ENCODE results near the gene ATP6V1C2.

Gene ATP6V1C2

DNA sequence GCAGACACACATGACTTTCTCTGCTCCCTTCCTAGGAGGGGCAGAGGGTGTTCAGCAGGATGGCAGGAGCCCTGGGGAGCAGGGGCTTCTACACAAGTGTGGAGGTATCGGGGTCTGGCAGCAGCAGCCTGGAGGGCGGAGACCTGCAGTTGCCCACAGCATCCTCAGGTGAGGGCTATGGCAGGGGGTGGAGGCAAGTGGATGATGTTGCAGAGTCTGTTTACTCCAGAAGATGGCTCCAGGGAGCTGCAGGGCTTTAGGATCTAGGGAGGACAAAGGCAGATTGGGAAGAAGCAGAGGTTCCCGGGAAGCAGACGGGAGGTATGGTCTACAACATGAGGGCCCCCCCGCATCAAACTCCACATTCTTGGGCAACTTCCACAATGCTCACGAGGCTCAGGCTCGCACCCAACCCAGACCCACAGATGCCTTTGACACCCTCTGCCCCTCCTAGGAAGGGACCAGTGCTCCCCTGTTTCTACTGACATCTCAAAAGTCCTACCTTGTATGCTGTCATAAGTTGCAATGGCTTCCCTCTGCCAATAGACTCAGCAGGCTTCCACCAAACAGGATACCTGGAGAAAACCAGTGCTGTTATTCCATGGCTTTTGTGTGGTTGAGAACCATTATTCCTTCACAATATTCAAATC, 12.0 kb upstream of the ATP6V1C2 start:
- ATAC-seq (replicated peaks) (no peak), DNase-seq (no peak)
- no peak overlapping the region for H3K27ac Mint-ChIP-seq
- peaks cover 0 to 4% of the 10 kb centered on the region in 2 donors for H3K4me1 Mint-ChIP-seq (ENCODE audit: low read depth in 2 of 2)
- no peaks in the 10 kb centered on the region for H3K9me3 Mint-ChIP-seq
- H3K36me3 Mint-ChIP-seq (ENCODE audit: insufficient read depth), result no peaks in the 10 kb centered on the region
- H3K27me3 Mint-ChIP-seq, result peaks cover 54 to 72% of the 10 kb centered on the region in 2 donors
- no peak overlapping the region for H3K4me3 Mint-ChIP-seq

DNA sequence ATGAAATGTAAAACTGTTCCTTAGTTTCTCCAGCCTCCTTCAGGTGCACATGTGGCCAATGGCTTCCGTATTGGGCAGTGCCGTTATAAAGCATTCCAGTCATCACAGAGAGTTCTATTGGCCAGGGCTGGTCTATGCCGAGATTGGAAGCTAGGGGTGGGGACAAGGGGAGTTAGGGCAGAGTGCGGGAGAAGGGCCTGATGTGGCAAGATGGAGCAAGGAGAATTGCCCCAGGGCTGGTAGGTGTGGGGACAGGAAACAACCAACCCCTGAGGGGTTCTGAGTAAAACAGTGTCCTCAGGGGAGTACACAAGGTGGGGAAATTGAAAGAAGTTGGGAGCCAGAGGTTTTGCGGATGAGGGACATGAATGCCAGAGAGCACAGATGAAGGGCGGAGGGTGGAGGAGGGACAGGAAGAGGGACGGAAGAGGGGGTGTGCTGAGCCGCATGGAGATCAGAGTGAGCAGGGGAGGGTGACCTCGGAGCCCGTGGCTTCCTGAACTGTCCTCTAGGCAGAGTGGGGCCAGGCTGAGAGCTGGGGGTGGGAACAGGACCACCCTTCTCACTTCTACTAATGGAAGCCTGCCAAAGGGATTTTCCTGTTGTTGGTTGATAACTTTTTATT, 9.1 kb upstream of the ATP6V1C2 start:
- no peaks in the 10 kb centered on the region for H3K9me3 Mint-ChIP-seq
- no peak overlapping the region for H3K4me3 Mint-ChIP-seq
- peaks cover 5% of the 10 kb centered on the region for H3K36me3 Mint-ChIP-seq (ENCODE audit: insufficient read depth)
- peak overlapping the region in 1 of 2 donors; percentile 13 for H3K27ac Mint-ChIP-seq
- peaks cover 53 to 58% of the 10 kb centered on the region in 2 donors for H3K27me3 Mint-ChIP-seq
- ATAC-seq (replicated peaks) (no peak), DNase-seq (no peak)
- peaks cover 0 to 4% of the 10 kb centered on the region in 2 donors for H3K4me1 Mint-ChIP-seq (ENCODE audit: low read depth in 2 of 2)

DNA sequence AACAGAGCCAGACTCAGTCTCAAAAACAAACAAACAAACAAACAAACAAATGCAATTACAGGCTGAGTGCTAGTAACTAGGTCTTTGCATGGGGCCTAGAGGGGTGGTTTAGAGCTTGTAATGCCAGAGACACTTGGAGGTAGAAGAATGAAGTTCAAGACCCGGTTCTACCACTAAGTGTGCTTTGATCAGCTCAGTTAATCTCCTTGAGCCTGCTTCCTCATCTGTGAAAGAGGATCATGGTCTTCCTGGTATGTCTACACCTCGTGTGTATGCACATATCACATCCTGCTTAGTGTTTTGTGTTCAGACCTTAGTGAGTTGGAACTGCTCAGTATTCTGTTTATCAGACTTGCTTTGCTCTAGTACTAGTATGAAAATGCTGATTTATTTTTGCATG, 4.8 kb upstream of the ATP6V1C2 start:
- no peaks in the 10 kb centered on the region for H3K9me3 Mint-ChIP-seq
- DNase-seq (no peak), ATAC-seq (replicated peaks) (no peak)
- H3K4me1 Mint-ChIP-seq (ENCODE audit: low read depth in 2 of 2), result peaks cover 0 to 4% of the 10 kb centered on the region in 2 donors
- H3K27me3 Mint-ChIP-seq, result peaks cover 34 to 49% of the 10 kb centered on the region in 2 donors
- peaks cover 5% of the 10 kb centered on the region for H3K36me3 Mint-ChIP-seq (ENCODE audit: insufficient read depth)
- no peak overlapping the region for H3K4me3 Mint-ChIP-seq
- H3K27ac Mint-ChIP-seq, result no peak overlapping the region

DNA sequence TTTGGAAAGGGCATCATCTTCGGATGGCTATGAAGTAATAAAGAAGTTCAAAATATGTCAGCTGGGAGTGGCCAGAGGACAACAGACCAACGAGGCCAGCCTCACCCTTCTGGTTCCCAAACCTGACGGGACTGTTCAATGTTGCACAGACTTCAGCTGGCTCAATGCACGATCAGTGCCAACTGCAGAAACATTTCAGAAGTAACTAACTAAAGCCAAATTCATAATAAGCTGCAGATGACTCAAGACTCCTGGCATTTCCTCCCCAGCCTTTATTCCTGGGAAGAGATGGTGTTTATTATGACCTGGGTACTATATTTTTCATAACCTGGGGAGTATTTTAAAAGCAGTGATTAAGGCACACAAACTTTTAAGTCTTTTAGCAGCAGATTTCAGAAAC, 3.8 kb upstream of the ATP6V1C2 start:
- Mint-ChIP-seq H3K4me3 (no peak overlapping the region), H3K36me3 (ENCODE audit: insufficient read depth) (peaks cover 5% of the 10 kb centered on the region), H3K27me3 (peaks cover 38 to 49% of the 10 kb centered on the region in 2 donors), H3K4me1 (ENCODE audit: low read depth in 2 of 2) (peaks cover 0 to 7% of the 10 kb centered on the region in 2 donors), H3K27ac (no peak overlapping the region), H3K9me3 (no peaks in the 10 kb centered on the region)
- ATAC-seq (replicated peaks) (no peak), DNase-seq (no peak)

DNA sequence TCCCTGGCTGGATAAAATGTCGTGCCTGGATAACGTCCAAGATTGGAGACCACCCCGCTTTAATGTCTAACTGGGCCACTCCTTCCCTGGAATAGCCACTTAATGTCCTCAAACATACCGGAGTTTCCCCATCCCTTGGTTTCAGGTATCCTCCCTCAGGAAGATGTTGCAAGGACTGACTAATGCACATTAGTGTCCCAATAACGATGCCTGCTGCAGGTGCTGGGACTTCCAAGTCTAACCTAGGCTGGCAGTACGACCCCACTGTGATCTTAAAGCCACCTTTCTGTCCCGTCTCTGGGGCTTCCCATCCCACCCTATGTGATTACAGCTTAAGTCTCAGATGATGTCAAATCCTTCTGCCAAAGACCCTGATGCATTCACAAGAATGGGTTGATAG, 1.1 kb upstream of the ATP6V1C2 start:
- peak overlapping the region; percentile 20 to 58 for H3K4me3 Mint-ChIP-seq
- ATAC-seq (replicated peaks), result no peak
- H3K27me3 Mint-ChIP-seq, result peaks cover 41 to 62% of the 10 kb centered on the region in 2 donors
- DNase-seq, result no peak
- H3K27ac Mint-ChIP-seq, result no peak overlapping the region
- H3K9me3 Mint-ChIP-seq, result no peaks in the 10 kb centered on the region
- peaks cover 2% of the 10 kb centered on the region for H3K36me3 Mint-ChIP-seq (ENCODE audit: insufficient read depth)
- peaks cover 0 to 9% of the 10 kb centered on the region in 2 donors for H3K4me1 Mint-ChIP-seq (ENCODE audit: low read depth in 2 of 2)

DNA sequence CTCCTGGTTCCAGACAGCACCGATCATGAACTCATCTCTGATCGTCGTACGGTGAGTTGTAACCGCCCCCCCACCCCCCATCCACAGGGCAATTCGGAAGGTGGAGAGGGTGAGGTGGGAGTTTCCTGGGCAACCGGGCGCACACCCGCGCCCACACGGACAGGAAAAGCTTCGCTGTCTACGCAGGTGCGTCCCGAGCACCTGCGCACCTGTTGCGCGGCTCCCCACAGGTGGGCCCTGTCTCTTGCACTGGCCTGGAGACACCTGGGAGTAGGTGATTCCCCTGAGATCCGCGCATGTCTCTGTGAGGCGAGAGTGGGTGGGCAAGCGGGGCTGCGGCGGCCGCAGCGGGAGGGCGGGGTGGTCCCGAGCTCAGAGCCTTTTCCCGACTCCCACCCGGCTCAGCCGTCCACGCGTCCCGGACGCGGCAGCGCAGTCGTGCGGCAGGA, 459 bp upstream of the ATP6V1C2 start:
- Mint-ChIP-seq H3K4me3 (peak overlapping the region; percentile 20 to 58), H3K27me3 (peaks cover 38 to 62% of the 10 kb centered on the region in 2 donors), H3K9me3 (no peaks in the 10 kb centered on the region), H3K36me3 (ENCODE audit: insufficient read depth) (no peaks in the 10 kb centered on the region), H3K27ac (no peak overlapping the region), H3K4me1 (ENCODE audit: low read depth in 2 of 2) (peaks cover 0 to 9% of the 10 kb centered on the region in 2 donors)
- DNase-seq (no peak), ATAC-seq (replicated peaks) (no peak)

DNA sequence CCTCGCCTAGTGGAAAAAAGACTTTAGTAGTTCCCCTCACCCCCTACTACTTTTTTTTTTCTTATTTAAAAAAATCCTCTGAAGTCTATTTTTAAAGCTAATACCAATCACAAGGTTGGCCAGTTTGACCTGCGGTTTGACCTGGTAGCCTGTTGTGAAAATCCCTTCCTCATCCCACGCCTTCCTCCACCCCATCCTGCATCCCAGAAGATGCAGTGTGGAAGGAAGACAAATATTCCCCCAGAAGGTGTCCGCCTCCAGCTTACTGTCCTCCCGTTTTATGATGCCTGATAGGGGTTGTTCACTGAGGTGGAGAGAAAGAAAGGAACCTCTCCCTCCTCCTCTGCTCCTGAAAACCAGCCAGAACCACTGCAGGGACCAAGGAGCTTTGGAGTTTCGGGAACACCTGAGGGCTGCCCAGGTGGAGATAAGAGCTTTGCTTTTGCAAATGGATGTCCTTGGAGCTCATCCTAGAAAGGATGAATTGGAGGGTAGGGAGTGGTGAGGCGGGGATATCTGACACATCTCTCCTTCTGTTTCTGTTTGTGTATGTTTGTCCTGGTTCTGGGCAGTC, 909 bp downstream of the ATP6V1C2 start:
- H3K9me3 Mint-ChIP-seq, result no peaks in the 10 kb centered on the region
- peak overlapping the region; percentile 57 to 69 for H3K4me3 Mint-ChIP-seq
- ATAC-seq (replicated peaks) (no peak), DNase-seq (no peak)
- H3K36me3 Mint-ChIP-seq (ENCODE audit: insufficient read depth), result no peaks in the 10 kb centered on the region
- H3K27me3 Mint-ChIP-seq, result peaks cover 38 to 69% of the 10 kb centered on the region in 2 donors
- peaks cover 0 to 9% of the 10 kb centered on the region in 2 donors for H3K4me1 Mint-ChIP-seq (ENCODE audit: low read depth in 2 of 2)
- H3K27ac Mint-ChIP-seq, result no peak overlapping the region

DNA sequence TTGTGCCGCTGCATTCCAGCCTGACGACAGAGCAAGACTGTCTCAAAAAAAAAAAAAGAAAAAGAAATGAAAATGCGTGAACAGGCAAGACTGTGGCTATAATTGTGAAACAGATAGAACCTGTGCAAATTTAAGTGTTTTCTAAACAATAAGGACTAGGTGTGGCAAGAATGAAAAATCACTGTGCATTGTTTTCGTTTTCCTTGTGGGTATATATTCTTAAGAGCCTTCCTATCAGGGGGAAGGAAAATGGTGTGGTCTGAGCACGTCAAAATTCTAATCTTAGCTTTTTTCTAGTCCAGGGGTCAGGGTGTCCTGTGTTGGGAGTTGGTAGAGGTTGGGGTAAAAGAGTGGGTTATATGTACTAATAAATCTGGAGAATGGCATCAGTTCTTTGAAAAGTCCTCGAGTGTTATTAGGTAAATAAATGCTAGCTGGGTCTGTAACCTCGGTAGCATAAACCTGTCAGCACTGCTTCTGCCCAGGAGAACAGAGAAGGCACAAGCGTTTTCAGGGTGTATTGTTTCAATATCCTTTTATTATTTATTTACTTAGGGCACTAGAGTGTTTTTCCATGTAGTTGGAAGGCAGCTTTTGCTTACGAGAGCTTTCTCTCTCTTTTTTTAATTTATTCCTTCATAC, 11.6 kb downstream of the ATP6V1C2 start:
- DNase-seq, result no peak
- Mint-ChIP-seq H3K4me1 (ENCODE audit: low read depth in 2 of 2) (no peaks in the 10 kb centered on the region), H3K27ac (no peak overlapping the region), H3K4me3 (no peak overlapping the region), H3K9me3 (no peaks in the 10 kb centered on the region), H3K36me3 (ENCODE audit: insufficient read depth) (no peaks in the 10 kb centered on the region), H3K27me3 (peaks cover 0 to 18% of the 10 kb centered on the region in 2 donors)
- no peak for ATAC-seq (replicated peaks)

DNA sequence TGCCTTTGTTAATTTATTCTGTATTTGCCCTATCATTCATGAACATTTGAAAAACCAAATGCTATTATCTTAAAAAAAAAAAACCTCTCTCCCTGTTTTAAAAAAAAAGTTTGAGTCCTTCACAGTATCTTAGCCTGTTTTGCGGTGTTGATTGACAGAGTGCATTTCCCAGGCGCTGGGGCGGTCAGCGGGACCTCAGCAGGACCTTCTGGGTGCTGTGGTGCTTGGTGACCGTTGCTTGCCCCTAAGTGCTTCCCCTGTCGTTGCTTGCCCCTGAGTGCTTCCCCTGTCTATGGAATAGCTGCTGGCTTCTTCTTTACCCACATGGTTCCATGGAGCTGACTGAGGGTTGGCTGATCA, 12.1 kb downstream of the ATP6V1C2 start:
- DNase-seq (no peak), ATAC-seq (replicated peaks) (no peak)
- no peaks in the 10 kb centered on the region for H3K4me1 Mint-ChIP-seq (ENCODE audit: low read depth in 2 of 2)
- H3K27me3 Mint-ChIP-seq, result peaks cover 0 to 23% of the 10 kb centered on the region in 2 donors
- H3K4me3 Mint-ChIP-seq, result no peak overlapping the region
- H3K9me3 Mint-ChIP-seq, result no peaks in the 10 kb centered on the region
- H3K27ac Mint-ChIP-seq, result no peak overlapping the region
- no peaks in the 10 kb centered on the region for H3K36me3 Mint-ChIP-seq (ENCODE audit: insufficient read depth)

DNA sequence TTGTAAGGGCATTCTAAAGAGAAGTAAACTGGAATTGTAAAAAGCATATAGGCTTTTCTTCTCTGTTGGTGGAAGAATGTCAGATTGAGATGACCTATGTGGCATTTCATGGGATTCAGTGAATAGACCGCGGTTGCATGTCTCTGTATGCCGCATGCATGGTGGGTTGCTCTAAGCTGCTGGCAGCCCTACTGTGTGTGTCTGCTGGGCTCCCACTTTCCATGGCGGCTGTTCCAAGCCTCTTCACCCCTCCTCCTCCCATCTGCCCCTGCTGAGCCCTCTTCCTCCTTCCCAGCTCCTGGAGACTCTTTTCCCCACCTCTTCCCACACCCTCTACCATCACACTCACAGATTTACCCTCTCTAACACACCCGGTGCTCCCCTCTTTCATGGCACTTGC, 12.6 kb downstream of the ATP6V1C2 start:
- Mint-ChIP-seq H3K36me3 (ENCODE audit: insufficient read depth) (no peaks in the 10 kb centered on the region), H3K4me3 (no peak overlapping the region), H3K27ac (no peak overlapping the region), H3K4me1 (ENCODE audit: low read depth in 2 of 2) (no peaks in the 10 kb centered on the region), H3K9me3 (no peaks in the 10 kb centered on the region), H3K27me3 (peaks cover 0 to 27% of the 10 kb centered on the region in 2 donors)
- ATAC-seq (replicated peaks) (no peak), DNase-seq (no peak)

DNA sequence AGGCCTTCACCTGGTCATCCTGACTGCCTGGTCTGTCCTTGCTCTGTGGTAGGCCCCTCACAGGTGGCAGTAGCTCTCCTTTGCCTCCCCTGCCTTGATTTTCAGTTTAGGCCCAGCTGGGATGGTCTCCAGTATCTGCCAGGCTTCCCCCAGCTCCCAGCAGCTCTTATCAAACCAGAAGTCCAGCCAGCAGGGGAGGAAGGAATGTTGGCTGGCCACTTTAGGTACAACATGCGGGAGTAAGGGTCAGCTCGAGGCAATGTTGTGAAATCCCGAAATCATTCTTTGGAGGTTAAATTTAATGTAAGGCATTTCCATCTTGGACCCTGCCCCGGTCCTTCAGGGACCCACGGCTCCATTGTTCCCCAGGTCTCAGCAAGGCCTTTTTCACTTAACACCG, 16.8 kb downstream of the ATP6V1C2 start:
- H3K4me1 Mint-ChIP-seq (ENCODE audit: low read depth in 2 of 2), result no peaks in the 10 kb centered on the region
- H3K4me3 Mint-ChIP-seq, result no peak overlapping the region
- DNase-seq, result no peak
- peaks cover 0 to 59% of the 10 kb centered on the region in 2 donors for H3K27me3 Mint-ChIP-seq
- no peaks in the 10 kb centered on the region for H3K36me3 Mint-ChIP-seq (ENCODE audit: insufficient read depth)
- no peak overlapping the region for H3K27ac Mint-ChIP-seq
- no peak for ATAC-seq (replicated peaks)
- no peaks in the 10 kb centered on the region for H3K9me3 Mint-ChIP-seq

DNA sequence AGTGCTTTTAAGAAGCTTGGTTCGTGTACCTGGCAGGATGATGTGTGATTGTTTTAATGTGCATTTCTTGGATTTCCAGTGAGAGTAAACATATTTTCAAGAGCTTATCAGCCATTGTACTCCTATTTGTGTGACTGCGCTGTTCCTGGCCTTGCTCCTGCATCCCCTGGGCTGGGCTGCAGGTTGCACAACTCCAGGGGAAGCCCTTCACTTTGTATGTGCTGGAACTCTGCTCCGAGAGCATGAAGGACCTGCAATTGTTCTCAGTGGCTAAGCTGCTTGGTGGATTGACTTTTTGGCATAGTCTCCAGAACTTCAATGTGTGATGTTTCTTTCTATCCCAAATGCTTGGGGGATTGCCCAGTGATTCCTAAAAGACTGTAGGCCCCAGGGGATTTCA, 18.8 kb downstream of the ATP6V1C2 start:
- Mint-ChIP-seq H3K4me3 (no peak overlapping the region), H3K27ac (no peak overlapping the region), H3K27me3 (peaks cover 0 to 48% of the 10 kb centered on the region in 2 donors), H3K4me1 (ENCODE audit: low read depth in 2 of 2) (no peaks in the 10 kb centered on the region), H3K9me3 (no peaks in the 10 kb centered on the region), H3K36me3 (ENCODE audit: insufficient read depth) (peaks cover 2% of the 10 kb centered on the region)
- ATAC-seq (replicated peaks) (no peak), DNase-seq (no peak)

DNA sequence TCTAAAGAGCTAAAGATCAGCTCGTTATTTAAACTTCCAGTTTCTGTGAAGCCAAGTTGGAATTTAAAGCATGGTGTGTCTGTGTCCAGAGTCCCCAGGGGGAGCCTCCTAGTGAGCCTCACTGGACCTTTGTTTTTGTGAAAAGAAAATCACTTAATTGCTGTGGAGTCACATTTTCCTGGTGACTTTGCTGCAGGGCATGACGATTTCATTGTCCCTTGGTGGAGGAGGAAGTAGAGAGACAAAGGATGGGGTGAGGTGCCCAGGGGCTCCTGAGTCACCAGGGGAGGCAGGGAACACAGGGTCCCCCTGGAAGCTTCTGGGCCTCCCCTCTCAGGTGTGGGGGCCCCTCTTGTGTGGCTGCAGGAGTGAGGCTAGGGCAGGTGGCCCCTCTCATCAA, 19.7 kb downstream of the ATP6V1C2 start:
- Mint-ChIP-seq H3K9me3 (no peaks in the 10 kb centered on the region), H3K27me3 (peaks cover 0 to 54% of the 10 kb centered on the region in 2 donors), H3K4me3 (no peak overlapping the region), H3K4me1 (ENCODE audit: low read depth in 2 of 2) (no peaks in the 10 kb centered on the region), H3K36me3 (ENCODE audit: insufficient read depth) (peaks cover 3% of the 10 kb centered on the region), H3K27ac (no peak overlapping the region)
- ATAC-seq (replicated peaks) (no peak), DNase-seq (no peak)

DNA sequence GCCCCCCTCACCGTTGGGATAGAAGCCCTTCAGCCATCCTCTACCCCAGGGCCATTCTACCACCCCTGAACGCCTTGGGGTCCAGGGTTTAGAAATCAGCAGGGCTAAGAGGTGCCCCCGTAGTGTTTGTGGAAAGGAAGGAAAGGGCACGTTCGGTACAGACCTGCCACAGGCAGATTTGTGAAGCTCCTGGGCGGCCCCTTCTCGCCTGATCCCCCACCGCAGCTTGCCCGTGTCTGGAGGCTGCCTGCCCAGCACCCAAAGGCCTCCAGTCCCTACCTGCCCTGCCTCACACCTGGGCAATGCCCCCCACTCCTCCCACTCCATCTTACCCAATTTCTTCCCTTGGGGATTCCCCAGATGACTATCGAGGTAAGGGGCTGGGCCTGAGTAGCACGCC, 21.2 kb downstream of the ATP6V1C2 start:
- Mint-ChIP-seq H3K4me3 (no peak overlapping the region), H3K27ac (no peak overlapping the region), H3K4me1 (ENCODE audit: low read depth in 2 of 2) (no peaks in the 10 kb centered on the region), H3K36me3 (ENCODE audit: insufficient read depth) (peaks cover 4% of the 10 kb centered on the region), H3K9me3 (no peaks in the 10 kb centered on the region), H3K27me3 (peaks cover 0 to 61% of the 10 kb centered on the region in 2 donors)
- no peak for ATAC-seq (replicated peaks)
- DNase-seq, result no peak

Measured in effector memory CD8-positive, alpha-beta T cell (primary cell).